PC-3 (cell line): Measurements from ENCODE around the gene RIPK3. TPM values are rescaled to one million over a fixed set of nuclear protein-coding genes. Genes with fewer than 3 reads are reported as not detected.

ENCODE experiments used
- ATAC-seq: fragments of 200-7000 bp; cut with Tn5 transposase; 2 replicates; pipeline ENCODE4 v1.9.1; 2020; ENCODE audit warnings: mild to moderate bottlenecking, moderate library complexity
- BruUV-seq: library from RNA; stranded (reverse); fragments of 400-500 nt; replicated peaks from 2 replicates; lab custom pipeline; 2021; lab: Mats Ljungman, UMichigan
- CTCF ChIA-PET: fragments of 300-600 bp; sonication (Branson Sonifier 250); formaldehyde crosslinking; loops from one replicate; lab custom pipeline; 2022; ENCODE audit warnings: antibody characterized with exemption; lab: Charles Lee
- POLR2A ChIA-PET: fragments of 300-600 bp; sonication (Branson Sonifier 250); formaldehyde crosslinking; loops from one replicate; lab custom pipeline; 2022; ENCODE audit warnings: antibody characterized with exemption; ENCODE audit not compliant: unreplicated experiment; lab: Charles Lee
- DNase-seq: peaks from one replicate; pipeline ENCODE4 v3.0.0-alpha.2; 2015
- H2AFZ ChIP-seq: fragments of 300-600 bp; sonication (generic); 2 replicates; pipeline ENCODE4 v1.6.0; 2016; ENCODE audit warnings: antibody characterized with exemption, low read length
- H3F3A ChIP-seq: fragments of 300-600 bp; sonication (generic); one replicate; pipeline ENCODE4 v1.6.0; 2017; ENCODE audit warnings: antibody characterized with exemption, low read length, control low read depth, mild to moderate bottlenecking; ENCODE audit not compliant: unreplicated experiment
- H3K27ac ChIP-seq: fragments of 300-600 bp; sonication (generic); 2 replicates; pipeline ENCODE4 v1.5.1; 2016; ENCODE audit warnings: mild to moderate bottlenecking, low read length
- H3K27me3 ChIP-seq: fragments of 300-600 bp; sonication (generic); 2 replicates; pipeline ENCODE4 v1.6.1; 2016; ENCODE audit warnings: low read length, mixed read lengths
- H3K36me3 ChIP-seq: fragments of 300-600 bp; sonication (generic); 2 replicates; pipeline ENCODE4 v1.6.1; 2016; ENCODE audit warnings: low read depth, mixed run types, low read length, mixed read lengths
- H3K4me1 ChIP-seq: fragments of 300-600 bp; sonication (generic); 2 replicates; pipeline ENCODE4 v1.5.1; 2016; ENCODE audit warnings: low read length; ENCODE audit not compliant: insufficient read depth
- H3K4me2 ChIP-seq: fragments of 300-600 bp; sonication (generic); 2 replicates; pipeline ENCODE4 v1.6.0; 2016; ENCODE audit warnings: low read length
- H3K4me3 ChIP-seq: fragments of 300-600 bp; sonication (generic); 2 replicates; pipeline ENCODE4 v1.5.1; 2016; ENCODE audit warnings: mild to moderate bottlenecking, low read length, mixed read lengths
- H3K79me2 ChIP-seq: fragments of 300-600 bp; sonication (generic); 2 replicates; pipeline ENCODE4 v1.6.1; 2017; ENCODE audit warnings: low read length, mixed read lengths
- H3K9ac ChIP-seq: fragments of 300-600 bp; sonication (generic); 2 replicates; pipeline ENCODE4 v1.6.0; 2016; ENCODE audit warnings: mild to moderate bottlenecking, low read length
- H3K9me2 ChIP-seq: fragments of 300-600 bp; sonication (generic); replicated peaks from 2 replicates; pipeline ENCODE4 v1.6.1; 2016; ENCODE audit warnings: mixed run types, low read length, mixed read lengths
- H3K9me3 ChIP-seq: fragments of 300-600 bp; sonication (generic); 2 replicates; pipeline ENCODE4 v1.6.1; 2016; ENCODE audit warnings: low read length, mixed read lengths
- H4K20me1 ChIP-seq: fragments of 300-600 bp; sonication (generic); 2 replicates; pipeline ENCODE4 v1.6.1; 2016; ENCODE audit warnings: low read length, mixed read lengths
- EZH2 ChIP-seq: fragments of 300-600 bp; sonication (generic); IDR thresholded peaks from one replicate; pipeline ENCODE4 v1.6.1; 2017; ENCODE audit warnings: antibody characterized with exemption, mild to moderate bottlenecking, low read length; ENCODE audit not compliant: unreplicated experiment
- EZH2phosphoT487 ChIP-seq: fragments of 300-600 bp; sonication (generic); IDR thresholded peaks from 2 replicates; pipeline ENCODE4 v1.6.1; 2018; ENCODE audit warnings: mild to moderate bottlenecking, antibody characterized with exemption, low read length, borderline replicate concordance
- intact Hi-C: fragments of 100-400 bp; cut with micrococcal nuclease; formaldehyde crosslinking; loops from 2 replicates; pipeline ENCODE4 v1.9.0; 2023
- total RNA-seq: library from RNA; depleted of rRNA; stranded (reverse); fragments of >200 nt; gene quantifications from 2 replicates; pipeline ENCODE4 v1.2.3, GENCODE V29; 2014
- TF ChIP-seq, protein P1 (sequence below): fragments of 300-600 bp; sonication (generic); conservative IDR thresholded peaks from 2 replicates; pipeline ENCODE4 v1.5.1; 2017; ENCODE audit warnings: antibody characterized with exemption, low read depth, mild to moderate bottlenecking, low read length

RIPK3 gene
- total RNA-seq, 1 experiment from 2014 or later, result not detected

DNA sequence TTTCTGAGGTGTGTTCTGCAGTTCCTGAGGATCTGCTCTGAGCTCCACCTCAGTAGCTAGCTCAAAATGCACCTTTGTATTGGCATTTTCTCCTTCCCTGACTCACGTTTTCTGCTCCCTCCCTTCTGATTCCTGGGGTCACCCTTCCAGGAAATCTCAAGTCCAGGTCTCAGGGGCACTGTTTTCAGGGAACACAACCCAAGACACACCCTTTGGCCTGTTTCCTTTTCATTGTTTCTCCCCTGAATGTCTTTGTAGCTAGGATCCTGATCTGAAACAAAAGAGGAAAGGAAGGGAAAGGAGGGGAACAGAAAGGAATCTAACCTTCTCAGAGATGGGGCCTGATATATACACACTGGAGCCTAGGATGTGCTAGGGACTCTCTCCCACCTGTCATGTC, 7.3 kb upstream of the RIPK3 start:
- H3F3A ChIP-seq, result no peaks in the 10 kb centered on the region
- H3K36me3 ChIP-seq, result no peaks in the 10 kb centered on the region
- H3K9me2 ChIP-seq, result no peaks in the 10 kb centered on the region
- ATAC-seq (no peak), DNase-seq (no peak)
- no peak overlapping the region for H2AFZ ChIP-seq
- no TSS peak for BruUV-seq
- H3K4me3 ChIP-seq, result no peak overlapping the region
- no peaks in the 10 kb centered on the region for H3K4me1 ChIP-seq
- no peaks in the 10 kb centered on the region for H3K79me2 ChIP-seq
- ChIA-PET CTCF (interaction anchor here (0.6 kb wide), 1 partner anchor 19 kb away, joined by 4 read pairs; no protein-coding TSS in a partner anchor), POLR2A (interaction anchor here (0.6 kb wide), 1 partner anchor 85 kb away, joined by 4 read pairs; no protein-coding TSS in a partner anchor)
- H3K9ac ChIP-seq, result no peak overlapping the region
- TF ChIP-seq EZH2phosphoT487 (no peak), EZH2 (no peak)
- TF ChIP-seq, protein P1, sequence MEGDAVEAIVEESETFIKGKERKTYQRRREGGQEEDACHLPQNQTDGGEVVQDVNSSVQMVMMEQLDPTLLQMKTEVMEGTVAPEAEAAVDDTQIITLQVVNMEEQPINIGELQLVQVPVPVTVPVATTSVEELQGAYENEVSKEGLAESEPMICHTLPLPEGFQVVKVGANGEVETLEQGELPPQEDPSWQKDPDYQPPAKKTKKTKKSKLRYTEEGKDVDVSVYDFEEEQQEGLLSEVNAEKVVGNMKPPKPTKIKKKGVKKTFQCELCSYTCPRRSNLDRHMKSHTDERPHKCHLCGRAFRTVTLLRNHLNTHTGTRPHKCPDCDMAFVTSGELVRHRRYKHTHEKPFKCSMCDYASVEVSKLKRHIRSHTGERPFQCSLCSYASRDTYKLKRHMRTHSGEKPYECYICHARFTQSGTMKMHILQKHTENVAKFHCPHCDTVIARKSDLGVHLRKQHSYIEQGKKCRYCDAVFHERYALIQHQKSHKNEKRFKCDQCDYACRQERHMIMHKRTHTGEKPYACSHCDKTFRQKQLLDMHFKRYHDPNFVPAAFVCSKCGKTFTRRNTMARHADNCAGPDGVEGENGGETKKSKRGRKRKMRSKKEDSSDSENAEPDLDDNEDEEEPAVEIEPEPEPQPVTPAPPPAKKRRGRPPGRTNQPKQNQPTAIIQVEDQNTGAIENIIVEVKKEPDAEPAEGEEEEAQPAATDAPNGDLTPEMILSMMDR, result no peak
- no peaks in the 10 kb centered on the region for H4K20me1 ChIP-seq
- intact Hi-C loops, result no loop called here
- H3K4me2 ChIP-seq, result no peak overlapping the region
- H3K27me3 ChIP-seq, result peaks cover 20% of the 10 kb centered on the region; the same call in 1 of the 2 replicates
- H3K9me3 ChIP-seq, result no peaks in the 10 kb centered on the region
- no peak overlapping the region for H3K27ac ChIP-seq

DNA sequence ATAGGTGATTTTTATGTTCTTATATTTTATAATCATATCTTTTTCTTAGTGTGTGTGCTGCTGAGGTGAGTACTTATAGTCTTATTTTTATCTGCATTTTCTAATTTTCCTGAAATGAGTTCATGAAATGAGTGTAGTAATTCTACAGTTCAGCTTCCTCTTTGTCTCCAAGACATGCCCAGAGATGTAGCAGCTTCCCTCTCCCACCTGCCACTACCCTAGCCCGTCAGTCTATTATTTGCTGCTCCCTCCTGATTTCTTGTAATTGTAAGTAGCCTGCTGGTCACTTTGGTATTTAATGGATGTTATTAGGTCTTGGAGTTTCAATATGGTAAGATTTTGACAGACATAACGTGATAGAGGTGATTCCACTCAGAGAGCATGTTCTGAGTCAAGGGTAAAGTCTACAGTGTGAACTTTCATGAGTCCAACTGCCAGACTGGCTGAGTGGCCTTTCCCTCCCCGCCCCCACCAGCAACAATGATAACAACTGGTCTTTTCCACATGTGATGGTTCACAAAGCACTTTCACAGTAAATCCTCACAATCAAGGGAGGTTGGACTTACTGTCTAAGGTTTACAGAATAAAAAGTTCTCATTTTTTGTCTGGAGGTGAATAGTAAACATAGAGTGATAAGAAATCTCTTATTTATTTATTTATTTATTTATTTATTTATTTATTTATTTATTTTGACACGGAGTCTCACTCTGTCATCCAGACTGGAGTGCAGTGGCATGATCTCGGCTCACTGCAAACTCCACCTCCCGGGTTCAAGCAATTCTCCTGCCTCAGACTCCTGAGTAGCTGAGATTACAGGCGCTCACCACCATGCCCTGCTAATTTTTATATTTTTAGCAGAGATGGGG, 4.2 kb upstream of the RIPK3 start:
- CTCF ChIA-PET, result interaction anchor here (0.6 kb wide), 1 partner anchor 36 kb away, joined by 3 read pairs; no protein-coding TSS in a partner anchor
- no peak for ATAC-seq
- BruUV-seq, result no TSS peak

More for the DNA sequence above, 4.2 kb upstream of the RIPK3 start:
- POLR2A ChIA-PET, result no interaction called here
- H3K9ac ChIP-seq, result no peak overlapping the region
- H3K79me2 ChIP-seq, result no peaks in the 10 kb centered on the region
- H3K9me2 ChIP-seq, result no peaks in the 10 kb centered on the region
- no peak overlapping the region for H3K27ac ChIP-seq
- H3K4me1 ChIP-seq, result no peaks in the 10 kb centered on the region
- TF ChIP-seq EZH2phosphoT487, result no peak
- TF ChIP-seq, protein P1, result no peak
- no peak for TF ChIP-seq EZH2
- intact Hi-C loops, result no loop called here
- H3K9me3 ChIP-seq, result no peaks in the 10 kb centered on the region
- no peak overlapping the region for H3K4me3 ChIP-seq
- no peak overlapping the region for H3K4me2 ChIP-seq
- no peaks in the 10 kb centered on the region for H4K20me1 ChIP-seq
- peaks cover 9% of the 10 kb centered on the region; the same call in 1 of the 2 replicates for H3K27me3 ChIP-seq
- no peak overlapping the region for H2AFZ ChIP-seq
- DNase-seq, result no peak
- H3K36me3 ChIP-seq, result no peaks in the 10 kb centered on the region
- no peaks in the 10 kb centered on the region for H3F3A ChIP-seq
